ENCODE data around the gene CMKLR1. TPM values are rescaled to one million over a fixed set of nuclear protein-coding genes. Genes with fewer than 3 reads are reported as not detected.
A peak's percentile ranks its signal among the peaks of the same experiment; 100 is the strongest.

CMKLR1 gene
- total and polyA plus RNA-seq, 10 of the 15 experiments (the other 5 are each of a cell fraction or from before 2014, with no cell fraction given) = 13.8 to 52.3 (median 26.2) TPM

GRCh38 chr12:108357834-108358579 lies 18.9 kb upstream of the CMKLR1 start:
- intact Hi-C loops (cut with micrococcal nuclease; ENCODE audit: unreplicated experiment) = no loop called here
- TF ChIP-seq ZNF622 (IDR thresholded peaks at IDR 0.05) = no peak
- peak; percentile 6 for TF ChIP-seq EED (IDR thresholded peaks at IDR 0.05; ENCODE audit: low read depth)
- no peak for TF ChIP-seq SPI1 (IDR thresholded peaks at IDR 0.05; ENCODE audit: borderline replicate concordance, insufficient read depth, low read depth, low read length)
- no peak for TF ChIP-seq ZBED1 (IDR thresholded peaks at IDR 0.05; ENCODE audit: borderline replicate concordance)
- TF ChIP-seq MEF2B (IDR thresholded peaks at IDR 0.05; ENCODE audit: partially characterized antibody, poor library complexity, severe bottlenecking) = peak; percentile 82
- no peak for TF ChIP-seq NFXL1 (IDR thresholded peaks at IDR 0.05; ENCODE audit: borderline replicate concordance)
- ChIA-PET POLR2A (interaction anchor here (0.6 to 2.7 kb wide), 2 partner anchors 20 to 22 kb away, joined by 3 to 13 read pairs; no protein-coding TSS in a partner anchor), CTCF (no interaction called here), RAD21 (ENCODE audit: unreplicated experiment) (interaction anchor here (1.3 to 4.4 kb wide), 2 partner anchors 23 to 43 kb away, joined by 3 to 47 read pairs; no protein-coding TSS in a partner anchor), SMC1A (ENCODE audit: uncharacterized antibody, unreplicated experiment) (interaction anchor here (0.9 to 3.0 kb wide), 6 partner anchors 22 to 45 kb away, joined by 3 to 11 read pairs (median 4); no protein-coding TSS in a partner anchor)
- peaks cover 3% of the 10 kb centered on the region; the same call in 2 of the 3 replicates for H3K9me3 ChIP-seq (replicated peaks; ENCODE audit: control insufficient read depth, insufficient read depth, low read length)
- H3K36me3 ChIP-seq (ENCODE audit: control insufficient read depth in 2 of 2, insufficient read depth in 2 of 2, low read length in 1 of 2) = no peaks in the 10 kb centered on the region
- H3K27me3 ChIP-seq (replicated peaks in 1 of 2; ENCODE audit: control insufficient read depth in 2 of 2, insufficient read depth in 2 of 2, low read length in 1 of 2) = no peaks in the 10 kb centered on the region
- no TSS peak for BruUV-seq (replicated peaks)
- 56% methylated on average over 2 of the region's 2 CpGs for WGBS (ENCODE audit: insufficient coverage, insufficient replicate concordance, low lambda C conversion rate, missing lambda C conversion rate)
- no peaks in the 10 kb centered on the region for H4K20me1 ChIP-seq (ENCODE audit: control insufficient read depth, insufficient read depth)
- H3K9ac ChIP-seq (ENCODE audit: control insufficient read depth, insufficient read depth, low read length) = no peak overlapping the region
- DNase-seq (ENCODE audit: low read depth, low spot score) (no peak), ATAC-seq (peak; percentile 14), FAIRE-seq (no peak)
- H3K27ac ChIP-seq (ENCODE audit: control insufficient read depth, insufficient read depth) = no peak overlapping the region
- H2AFZ ChIP-seq (ENCODE audit: control insufficient read depth, low read depth, low read length) = no peak overlapping the region
- in situ Hi-C loops (cut with MboI) = no loop called here
- H3K4me2 ChIP-seq (ENCODE audit: control insufficient read depth, insufficient read depth) = no peak overlapping the region
- H3K4me3 ChIP-seq = no peak overlapping the region
- H3K79me2 ChIP-seq (ENCODE audit: control insufficient read depth, insufficient read depth, low read length) = no peaks in the 10 kb centered on the region
- H3K4me1 ChIP-seq (ENCODE audit: control insufficient read depth, insufficient read depth, low read length) = peaks cover 27% of the 10 kb centered on the region
